Measurements from ENCODE around the gene DCD. TPM values are rescaled to one million over a fixed set of nuclear protein-coding genes. Genes with fewer than 3 reads are reported as not detected.
A peak's percentile ranks its signal among the peaks of the same experiment; 100 is the strongest.

Gene DCD
- total RNA-seq, 1 experiment from 2014 or later = not detected

DNA sequence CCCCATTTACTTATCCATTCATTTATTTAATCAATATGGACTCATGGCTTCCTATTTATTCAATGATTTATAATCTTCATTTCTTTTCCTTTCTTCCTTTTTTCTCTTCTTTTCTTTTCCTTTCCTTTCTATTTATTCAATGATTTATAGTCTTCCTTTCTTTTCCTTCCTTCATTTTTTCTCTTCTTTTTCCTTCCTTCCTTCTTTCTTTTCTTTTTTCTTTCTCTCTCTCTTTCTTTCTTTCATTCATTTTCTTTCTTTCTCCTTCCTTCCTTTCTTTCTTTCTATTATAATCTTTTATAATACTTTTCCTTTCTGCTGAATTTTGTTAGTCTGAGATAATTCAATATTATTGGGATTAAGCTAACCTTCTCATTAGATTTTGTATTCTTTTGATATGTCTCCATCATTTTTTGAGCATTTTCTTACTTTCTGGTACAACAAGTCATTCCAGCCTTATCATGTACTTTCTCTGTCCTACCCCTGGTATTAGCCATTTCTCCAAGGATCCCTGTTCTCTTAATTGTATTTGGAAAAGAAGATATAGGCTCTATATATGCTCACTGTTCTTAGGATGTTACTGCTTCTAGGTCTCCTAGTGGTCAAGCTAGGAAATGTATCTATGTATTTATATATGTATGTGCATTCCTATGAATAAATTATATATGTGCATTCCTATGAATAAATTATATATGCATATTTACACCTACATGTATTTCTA is 25.5 kb downstream of the DCD start:
- in situ Hi-C loops (cut with HindIII; ENCODE audit: low sequenced_read_pairs) = no loop called here

DNA sequence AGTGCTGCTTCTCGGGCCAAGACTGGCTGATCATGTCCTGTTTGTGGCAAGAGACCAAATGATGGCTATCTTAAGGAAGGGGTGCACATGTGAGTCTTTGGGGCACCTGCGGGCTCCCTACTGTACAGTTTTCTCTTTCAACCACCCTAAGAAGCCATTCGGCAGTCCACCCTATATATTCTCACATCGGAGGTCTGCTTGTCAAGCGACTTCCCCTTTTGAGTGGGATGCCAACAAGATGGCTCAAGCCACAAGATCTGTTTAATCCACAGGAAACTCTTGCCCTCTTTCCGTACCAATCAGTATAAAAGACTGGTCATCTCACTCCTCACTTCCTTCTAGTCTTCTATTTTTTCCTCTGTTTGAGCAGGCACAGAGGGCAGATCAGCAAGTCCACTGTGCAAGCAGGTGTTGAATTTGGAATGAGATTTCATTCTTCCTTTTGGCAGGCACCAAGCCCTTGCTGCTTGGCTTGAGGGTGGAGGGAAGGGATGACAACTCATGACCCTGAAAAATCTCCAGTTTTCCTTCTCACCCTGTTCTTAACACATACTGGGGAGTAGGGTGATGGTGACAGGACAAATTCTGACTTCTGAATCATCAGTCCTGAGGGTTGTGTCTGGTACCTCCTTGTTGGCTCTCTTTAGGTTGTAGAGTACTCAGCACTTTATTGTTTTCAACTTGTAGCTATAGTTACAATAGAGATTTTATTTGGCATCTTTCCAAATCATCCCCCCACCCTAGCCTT is 31.1 kb downstream of the DCD start:
- peak; percentile 85 for DNase-seq (ENCODE audit: low spot score)
- in situ Hi-C loops (cut with HindIII; ENCODE audit: low sequenced_read_pairs) = no loop called here

More for the DNA sequence above, 25.5 kb downstream of the DCD start:
- no peak for DNase-seq (ENCODE audit: low spot score)

DNA sequence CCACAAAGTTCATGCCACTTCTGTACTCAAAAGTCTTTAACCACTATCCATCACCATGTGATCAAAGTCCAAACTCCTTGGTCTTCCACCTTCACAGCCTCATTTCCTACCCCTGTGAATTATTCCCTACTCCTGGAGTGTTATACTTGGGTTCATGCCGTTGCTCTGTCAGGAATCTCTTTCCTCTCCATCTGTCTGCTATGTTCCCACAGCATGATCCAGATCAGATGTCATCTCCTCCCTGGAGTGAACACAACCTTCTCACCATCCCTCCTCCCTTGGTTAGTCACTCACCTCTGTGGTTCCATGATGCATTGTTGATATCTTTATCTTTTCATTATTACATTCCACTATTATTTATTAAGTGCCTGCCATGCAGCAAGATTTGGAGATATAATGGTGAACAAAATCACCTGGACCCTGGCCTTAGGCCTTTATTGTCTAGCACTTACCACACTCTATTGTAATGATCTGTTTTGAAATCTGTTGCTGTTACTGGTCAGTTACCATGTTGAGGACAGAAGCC is 35.9 kb downstream of the DCD start:
- peak; percentile 65 for DNase-seq (ENCODE audit: low spot score)
- in situ Hi-C loops (cut with HindIII; ENCODE audit: low sequenced_read_pairs) = no loop called here

DNA sequence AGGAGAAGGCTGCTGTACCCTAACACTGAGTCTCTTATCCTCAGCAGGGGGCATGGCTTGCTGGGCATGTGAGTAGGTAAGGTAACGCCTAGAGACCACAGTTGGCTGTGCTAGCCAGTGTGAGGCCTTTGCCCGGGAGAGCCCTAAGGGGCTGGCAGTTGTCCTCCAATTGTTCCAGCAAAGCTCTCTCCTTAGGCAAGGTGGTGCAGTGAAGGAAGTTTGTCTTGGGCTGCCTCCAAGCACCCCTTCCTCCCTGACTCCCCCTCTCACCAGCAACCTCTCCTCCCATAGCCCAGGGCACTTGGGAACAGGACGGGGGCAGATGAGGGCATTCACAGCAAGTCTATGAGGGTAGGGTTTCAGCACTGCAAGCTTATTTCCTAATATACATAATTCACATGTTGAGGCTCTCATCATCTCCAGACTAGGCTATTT is 36.4 kb downstream of the DCD start:
- DNase-seq (ENCODE audit: low spot score) = no peak
- in situ Hi-C loops (cut with HindIII; ENCODE audit: low sequenced_read_pairs) = no loop called here

DNA sequence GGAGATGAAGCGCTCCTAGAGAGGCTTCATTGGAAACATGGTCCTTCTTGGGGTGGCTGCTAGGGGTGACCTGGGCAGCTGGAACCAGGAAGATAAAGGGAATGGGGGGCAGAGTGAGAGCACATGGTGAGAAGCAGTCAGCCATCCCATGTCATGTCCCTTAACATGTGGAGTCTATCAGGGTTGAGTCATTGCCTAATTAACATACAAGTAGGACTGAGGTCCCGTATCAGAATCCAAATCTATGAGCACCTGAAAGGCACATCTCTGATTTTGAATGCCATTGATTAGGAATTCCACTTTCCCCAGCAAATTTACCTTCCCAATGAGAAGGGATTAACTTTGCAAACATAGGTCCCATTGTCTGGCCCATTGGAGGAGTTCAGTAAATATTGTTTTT is 39.4 kb downstream of the DCD start:
- in situ Hi-C loops (cut with HindIII; ENCODE audit: low sequenced_read_pairs) = no loop called here
- DNase-seq (ENCODE audit: low spot score) = no peak

DNA sequence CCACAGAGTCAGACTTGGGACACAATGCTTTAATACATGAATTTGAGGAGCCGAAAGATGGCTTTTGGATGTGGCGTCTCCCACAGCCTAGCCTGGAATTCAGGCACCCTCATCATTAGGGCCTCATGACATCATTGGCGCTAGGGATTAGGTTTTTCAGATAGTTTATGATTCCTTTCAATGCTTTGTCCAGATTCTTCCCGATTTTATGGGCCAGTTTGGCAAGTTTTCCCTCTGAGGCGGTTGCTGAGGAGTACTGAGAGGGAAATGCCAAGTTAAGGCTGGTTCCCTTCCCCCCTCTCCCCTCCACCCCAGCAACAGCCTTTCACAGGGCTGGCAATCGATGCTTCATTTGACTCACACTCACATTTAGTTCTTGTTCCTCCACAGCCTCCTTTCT is 40.0 kb downstream of the DCD start:
- no peak for DNase-seq (ENCODE audit: low spot score)
- in situ Hi-C loops (cut with HindIII; ENCODE audit: low sequenced_read_pairs) = no loop called here

DNA sequence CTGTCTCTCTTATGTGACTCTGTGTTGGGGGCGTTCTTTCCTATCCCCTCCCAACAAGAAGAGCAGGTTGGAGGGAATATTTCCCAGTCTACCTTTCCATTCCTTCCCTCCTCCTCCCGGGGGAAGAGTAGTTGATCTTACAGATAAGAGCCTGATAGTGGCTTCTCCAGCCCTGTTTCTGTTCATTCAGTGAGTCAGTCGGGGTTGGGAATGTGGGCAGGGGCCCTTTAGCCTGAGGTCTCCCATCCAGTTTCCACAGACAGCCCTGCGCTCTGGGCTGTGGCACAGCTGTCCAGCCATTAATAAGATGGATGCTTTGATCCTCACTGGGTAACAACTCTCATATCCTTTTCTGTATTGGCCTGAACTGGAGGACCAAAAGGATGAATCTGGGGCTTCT is 41.6 kb downstream of the DCD start:
- no peak for DNase-seq (ENCODE audit: low spot score)
- in situ Hi-C loops (cut with HindIII; ENCODE audit: low sequenced_read_pairs) = no loop called here

DNA sequence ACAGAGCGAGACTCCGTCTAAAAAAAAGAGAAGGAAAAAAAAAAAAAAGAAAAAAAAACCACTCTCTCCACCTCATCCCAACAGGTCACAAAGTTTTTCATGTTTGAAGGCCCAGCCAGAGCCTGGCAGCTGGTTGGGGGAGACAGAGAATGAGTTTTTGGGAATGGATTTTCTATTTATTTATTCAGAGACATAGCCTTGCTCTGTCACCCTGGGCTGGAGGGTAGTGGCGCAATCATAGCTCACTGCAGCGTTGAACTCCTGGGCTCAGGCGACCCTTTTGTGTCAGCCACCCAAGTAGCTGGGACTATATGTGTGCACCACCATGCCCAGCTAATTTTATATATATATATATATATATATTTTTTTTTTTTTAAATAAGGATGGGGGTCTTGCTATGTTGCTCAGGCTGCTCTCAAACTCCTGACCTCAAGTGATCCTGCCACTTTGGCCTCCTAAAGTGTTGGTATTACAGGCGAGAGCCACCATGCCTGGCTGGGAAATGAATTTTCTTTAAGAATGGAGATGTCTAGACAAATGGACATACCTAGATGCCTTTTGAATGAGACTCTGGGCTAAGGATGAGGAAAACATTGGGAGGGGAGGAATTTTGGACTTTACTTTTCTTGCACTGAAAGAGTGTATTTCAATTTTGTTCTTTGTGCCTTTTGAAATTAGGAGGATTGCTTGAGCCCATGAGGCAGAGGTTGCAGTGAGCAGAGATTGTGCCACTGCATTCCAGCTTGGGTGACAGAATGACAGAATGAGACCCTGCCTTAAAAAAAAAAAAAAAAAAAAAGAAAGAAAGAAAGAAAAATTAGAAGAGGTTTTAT is 42.8 kb downstream of the DCD start:
- in situ Hi-C loops (cut with HindIII; ENCODE audit: low sequenced_read_pairs) = no loop called here
- no peak for DNase-seq (ENCODE audit: low spot score)

DNA sequence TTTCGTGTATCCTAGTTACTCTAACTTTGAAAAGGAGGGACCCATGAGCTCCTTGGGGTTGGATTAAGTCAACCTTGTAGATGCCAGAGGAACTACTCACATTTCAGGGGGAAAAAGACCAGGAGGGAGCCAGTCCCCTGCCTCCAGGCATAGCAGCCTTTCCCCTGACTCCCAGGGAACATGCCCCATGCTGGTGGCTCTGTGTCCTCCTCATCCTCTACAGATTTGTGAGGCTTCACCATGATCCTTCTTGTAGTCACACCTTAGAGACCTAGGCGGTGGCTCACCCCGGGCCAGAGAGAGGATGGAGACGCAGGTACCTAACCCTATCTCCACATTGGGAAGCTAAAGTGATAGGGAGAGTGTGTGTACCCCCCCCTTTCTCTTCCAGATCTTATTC is 43.7 kb downstream of the DCD start:
- DNase-seq (ENCODE audit: low spot score) = no peak
- in situ Hi-C loops (cut with HindIII; ENCODE audit: low sequenced_read_pairs) = no loop called here

DNA sequence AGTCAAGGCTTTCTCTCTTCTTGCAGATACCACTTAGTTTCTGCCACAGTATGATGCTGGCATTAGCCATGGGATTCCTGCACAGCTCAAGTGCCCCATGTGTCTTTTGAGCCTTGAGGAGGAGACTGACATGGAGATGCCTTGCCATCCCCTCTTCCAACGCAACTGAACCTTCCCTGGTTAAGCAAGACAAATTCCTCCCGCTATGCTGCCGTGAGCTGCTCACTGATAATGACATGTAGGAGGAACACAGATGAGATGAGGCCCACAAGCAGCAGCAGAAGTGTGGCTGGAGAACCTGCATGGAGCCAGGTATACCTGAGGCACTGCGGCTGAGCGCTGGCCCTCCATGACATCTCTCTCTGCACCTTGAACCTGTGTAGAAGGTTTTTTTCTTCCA is 44.3 kb downstream of the DCD start:
- in situ Hi-C loops (cut with HindIII; ENCODE audit: low sequenced_read_pairs) = no loop called here
- DNase-seq (ENCODE audit: low spot score) = no peak

DNA sequence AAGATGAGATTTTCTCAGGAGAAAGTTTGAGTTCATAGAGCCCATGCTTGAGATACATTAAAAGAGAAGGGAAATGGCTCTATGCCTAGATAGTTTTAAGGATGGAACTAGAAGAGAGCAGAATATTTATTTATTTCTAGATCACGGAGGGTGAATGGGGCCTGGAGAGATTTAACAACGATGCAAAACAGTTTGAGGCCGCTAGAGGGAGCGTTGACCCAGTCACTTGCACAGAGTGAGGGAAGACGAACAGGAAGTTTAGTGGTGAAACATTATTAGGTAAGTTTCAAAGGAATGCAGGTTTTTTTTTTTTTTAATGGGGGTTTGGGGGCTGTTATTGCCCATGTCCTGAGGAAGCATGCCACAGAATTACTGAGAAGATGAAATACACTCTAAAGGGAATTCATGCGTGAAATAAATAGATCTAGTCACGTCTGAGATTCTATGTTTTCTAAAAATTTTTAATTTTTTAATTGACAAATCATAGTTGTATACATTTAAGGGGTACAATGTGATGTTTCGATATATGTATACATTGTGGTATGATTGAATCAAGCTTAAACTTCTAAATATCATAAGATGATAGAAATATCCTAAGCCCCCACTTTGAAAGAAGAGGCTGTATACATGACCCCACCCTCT is 44.9 kb downstream of the DCD start:
- in situ Hi-C loops (cut with HindIII; ENCODE audit: low sequenced_read_pairs) = no loop called here
- DNase-seq (ENCODE audit: low spot score) = peak; percentile 83

DNA sequence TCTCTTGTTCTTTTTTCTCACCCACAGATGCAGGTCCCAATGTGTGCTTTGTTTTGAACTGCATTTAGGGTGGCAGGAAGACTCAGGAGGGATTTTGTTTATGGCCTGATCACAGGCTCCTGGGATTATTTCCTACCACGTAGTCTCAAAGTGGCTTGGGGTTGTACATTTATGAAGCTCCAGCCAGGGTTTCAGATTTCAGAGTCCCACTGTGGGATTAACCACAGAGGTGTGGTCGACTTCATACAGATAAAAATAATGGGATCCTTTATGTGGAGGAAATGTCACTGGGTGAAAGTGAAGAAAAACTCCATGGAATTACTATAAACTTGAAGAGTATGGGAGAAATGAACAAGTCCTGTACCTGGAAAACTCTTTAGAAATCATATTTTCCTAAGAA is 45.5 kb downstream of the DCD start:
- in situ Hi-C loops (cut with HindIII; ENCODE audit: low sequenced_read_pairs) = no loop called here
- DNase-seq (ENCODE audit: low spot score) = no peak

DNA sequence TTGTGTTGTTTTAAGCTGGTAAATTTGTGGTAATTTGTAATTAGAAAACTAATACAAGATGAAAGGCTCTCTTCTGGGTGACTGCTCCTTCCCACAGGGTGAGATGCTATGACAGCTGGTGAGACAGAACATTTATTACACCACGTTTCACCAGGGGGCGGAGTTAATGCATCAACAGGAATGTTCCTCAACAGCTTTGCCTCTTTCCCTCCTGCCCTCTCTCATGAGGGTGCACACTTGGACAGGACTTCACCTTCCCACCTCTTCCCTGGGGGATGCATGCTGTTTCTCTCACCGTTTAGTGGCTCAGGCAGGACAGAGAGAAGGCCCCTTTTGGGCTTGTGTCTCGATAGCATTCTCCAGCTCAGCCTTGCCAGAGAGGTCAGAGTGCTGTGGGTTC is 46.3 kb downstream of the DCD start:
- DNase-seq (ENCODE audit: low spot score) = peak; percentile 57
- in situ Hi-C loops (cut with HindIII; ENCODE audit: low sequenced_read_pairs) = no loop called here

DNA sequence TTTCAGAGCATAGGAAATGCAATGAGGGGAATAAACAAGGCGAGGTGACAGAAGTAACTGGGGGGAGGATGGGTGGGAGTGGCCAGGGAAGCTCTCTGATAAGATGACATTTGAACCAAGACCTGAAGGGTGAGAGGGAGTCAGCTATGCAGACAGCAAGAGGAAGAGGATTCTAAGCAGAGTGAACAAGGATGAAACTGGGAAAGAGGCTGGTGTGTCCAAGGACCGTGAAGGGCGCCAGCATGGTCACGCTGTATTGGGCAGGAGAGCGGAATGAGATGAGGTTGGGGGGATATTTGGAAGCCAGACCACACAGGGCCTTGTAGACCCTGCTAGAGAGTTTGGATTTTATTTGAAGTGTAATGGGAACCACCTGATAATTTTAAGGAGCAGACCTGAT is 49.2 kb downstream of the DCD start:
- no peak for DNase-seq (ENCODE audit: low spot score)
- in situ Hi-C loops (cut with HindIII; ENCODE audit: low sequenced_read_pairs) = no loop called here

DNA sequence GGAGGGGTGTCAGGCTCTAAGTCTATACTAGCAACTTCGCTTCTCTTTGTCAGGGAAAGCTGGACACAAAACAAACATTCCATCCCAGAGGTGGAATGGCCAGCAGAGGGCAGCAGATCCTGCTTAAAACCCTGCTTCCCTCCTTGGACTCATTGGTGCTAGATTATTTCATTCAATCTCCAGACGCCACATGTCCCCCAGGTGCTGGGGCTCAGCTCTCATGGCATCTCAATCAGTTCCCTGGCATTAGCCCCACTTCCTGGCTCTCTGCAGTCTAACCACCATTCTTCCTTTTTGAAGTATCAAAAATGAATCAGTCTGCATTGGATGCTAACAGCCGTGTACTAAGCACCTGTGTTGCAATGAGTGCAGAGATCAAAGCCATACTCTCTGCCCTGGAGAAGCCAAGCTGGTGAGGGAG is 51.6 kb downstream of the DCD start:
- peak; percentile 83 for DNase-seq (ENCODE audit: low spot score)
- in situ Hi-C loops (cut with HindIII; ENCODE audit: low sequenced_read_pairs) = no loop called here

DNA sequence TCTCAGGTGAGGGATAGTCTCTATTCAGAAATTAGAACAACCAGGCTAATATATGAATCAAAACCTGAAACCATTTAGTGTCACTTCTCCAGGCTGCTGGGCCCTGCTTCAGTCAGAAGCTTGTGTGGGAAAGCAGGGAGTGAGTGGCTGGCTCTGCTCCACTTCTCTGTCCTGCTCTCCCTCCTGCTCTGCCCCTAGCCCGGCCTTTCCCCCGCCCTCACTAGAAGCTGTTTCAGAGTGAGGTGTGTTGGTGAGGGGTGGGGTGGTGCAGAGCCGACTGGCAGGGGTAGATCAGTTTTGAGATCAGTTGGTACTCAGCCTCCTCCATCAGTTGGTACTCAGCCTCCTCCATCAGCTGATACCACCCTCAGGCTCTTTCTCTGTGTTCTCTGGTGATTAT is 52.7 kb downstream of the DCD start:
- no peak for DNase-seq (ENCODE audit: low spot score)
- in situ Hi-C loops (cut with HindIII; ENCODE audit: low sequenced_read_pairs) = no loop called here

All from G401 (cell line).